HS-5 (cell line): ENCODE data around the gene AVL9.
"Not testable (repeated sequence)": the region's sequence is repeated elsewhere in the genome, so short reads cannot be mapped to it uniquely, and the experiment has no call there.

Experiments
- DNase-seq: peaks from one replicate; pipeline ENCODE4 v3.0.0-alpha.2; 2012; ENCODE audit warnings: low read depth

AVL9 gene

DNA sequence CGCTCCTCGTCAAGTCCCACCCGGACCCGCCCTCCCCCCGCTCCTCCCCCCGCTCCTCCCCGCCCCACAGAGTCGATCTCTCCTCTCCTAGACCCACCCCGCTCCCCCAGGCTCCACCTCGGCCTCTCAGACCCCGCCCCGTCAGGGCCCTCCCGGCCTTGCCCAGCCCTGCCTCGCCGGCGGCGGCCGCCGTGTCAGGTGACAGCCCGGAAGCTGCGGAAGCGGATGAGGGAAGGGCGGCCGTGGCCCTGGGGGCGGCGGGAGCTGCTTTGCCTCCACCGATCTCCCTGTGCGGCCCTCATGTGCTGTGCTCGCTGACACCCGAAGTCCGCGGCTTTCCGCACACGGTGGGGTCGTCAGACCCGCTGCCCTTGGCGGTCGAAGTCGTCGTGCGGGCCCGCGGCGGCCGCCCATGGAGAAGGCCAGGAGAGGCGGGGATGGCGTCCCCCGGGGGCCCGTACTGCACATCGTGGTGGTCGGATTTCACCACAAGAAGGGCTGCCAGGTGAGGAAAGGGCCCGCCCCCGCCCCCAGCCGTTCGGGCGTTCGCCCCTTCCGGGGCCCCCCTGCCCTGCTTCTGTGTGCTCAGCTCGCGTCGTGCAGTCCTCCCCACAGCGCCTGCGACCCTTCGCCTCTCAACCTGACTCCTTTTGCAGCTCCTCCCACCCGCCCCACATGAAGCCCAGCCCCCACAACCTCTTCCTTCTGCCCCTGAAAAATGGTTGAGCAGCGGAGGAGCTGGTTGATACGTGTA, at the start of gene AVL9:
Gene AVL9, plus strand, starts transcription at position 192 of the 754 bp plus-strand sequence. Its CDS starts 221 bp downstream, at position 413.
- DNase-seq, result peak; percentile 71

DNA sequence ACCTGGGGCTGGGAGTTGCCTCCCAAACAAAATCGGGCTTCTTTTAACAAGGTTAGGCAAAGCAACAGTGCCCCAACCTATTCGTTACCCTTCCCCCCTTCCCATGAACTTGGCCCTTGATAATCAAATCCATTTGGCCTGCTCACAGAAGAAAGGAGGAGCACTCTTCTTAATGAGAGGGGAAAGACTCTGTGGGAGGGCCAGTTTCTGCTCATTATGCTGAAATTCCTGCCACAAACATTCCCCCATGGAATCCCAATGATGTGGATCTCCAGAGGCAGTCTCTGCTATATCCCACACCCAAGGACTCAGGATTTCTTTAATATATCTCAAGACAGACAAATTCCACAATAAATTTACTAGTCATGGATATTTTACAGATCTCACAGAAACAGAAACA, 48.1 kb upstream of the AVL9 start:
- no peak for DNase-seq

DNA sequence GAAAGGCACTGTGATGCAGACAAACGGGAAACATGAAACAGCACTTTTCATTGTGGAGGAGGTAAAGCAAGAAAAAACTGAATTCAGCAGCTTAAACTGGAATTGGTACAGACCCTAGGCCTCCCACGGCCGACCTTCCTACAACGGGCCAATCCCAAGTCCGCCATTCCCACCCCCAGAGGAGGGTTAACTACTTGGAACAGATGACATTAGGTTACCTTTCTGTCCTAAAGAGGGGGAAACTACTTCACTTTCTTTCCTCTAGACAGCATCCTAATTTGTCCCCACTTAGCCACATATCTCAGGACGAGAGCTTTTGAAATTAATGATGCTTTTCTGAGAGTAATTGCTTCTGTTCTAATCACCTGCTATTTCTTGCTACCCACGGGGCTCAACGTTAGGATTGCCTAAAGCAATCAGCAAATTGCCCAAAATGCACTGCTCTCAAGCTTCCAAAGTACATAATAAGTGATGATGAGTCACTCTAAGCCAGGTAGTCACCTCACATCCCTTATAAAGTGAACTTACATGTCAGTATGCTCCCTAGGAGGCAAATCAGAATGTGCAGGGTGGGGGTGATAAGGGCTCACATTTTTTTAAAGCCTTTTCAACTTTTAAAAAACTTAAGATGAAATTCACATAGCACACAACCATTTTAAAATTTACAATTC, 41.8 kb upstream of the AVL9 start:
- no peak for DNase-seq

GRCh38 chr7:32458025-32458424, 37.3 kb upstream of the AVL9 start:
- no peak for DNase-seq

DNA sequence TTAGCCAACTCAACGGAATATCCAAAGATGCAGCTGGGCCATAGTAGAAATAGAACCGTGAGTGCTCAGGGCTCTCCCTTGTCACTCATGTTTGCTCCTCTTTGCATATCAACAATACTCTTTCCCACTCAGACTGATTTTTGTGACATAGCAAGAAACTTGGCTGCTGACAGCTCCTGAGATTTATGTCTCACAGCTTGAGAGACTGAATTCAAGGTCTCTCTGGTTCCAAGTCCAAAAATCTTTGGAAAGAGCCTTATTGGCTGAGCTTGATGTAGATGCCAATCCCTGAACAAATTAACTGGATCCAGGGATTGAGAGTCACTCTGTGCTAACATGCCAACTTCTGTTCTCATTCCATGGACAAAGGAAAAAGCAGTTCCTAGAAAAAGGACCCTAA, 35.5 kb upstream of the AVL9 start:
- no peak for DNase-seq

GRCh38 chr7:32461484-32461883, 33.8 kb upstream of the AVL9 start:
- no peak for DNase-seq

DNA sequence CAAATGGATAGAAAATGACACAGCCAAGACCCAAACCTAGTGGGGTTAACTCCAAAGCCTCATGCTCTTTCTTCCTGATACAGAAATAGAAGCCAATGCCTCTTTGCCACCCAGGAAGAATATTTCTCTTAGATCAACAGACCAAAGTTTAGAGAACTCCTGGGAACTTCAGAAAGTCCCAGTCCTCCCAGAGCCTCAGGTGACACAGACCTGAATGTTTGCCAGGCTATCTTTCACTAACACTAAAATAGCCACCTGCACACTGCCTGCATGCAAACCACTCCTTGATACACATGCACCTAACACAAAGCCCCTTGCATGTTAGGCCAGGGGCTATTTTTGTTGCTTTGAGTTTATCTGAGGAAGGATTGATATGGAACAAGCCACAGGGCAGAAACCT, 32.8 kb upstream of the AVL9 start:
- no peak for DNase-seq

DNA sequence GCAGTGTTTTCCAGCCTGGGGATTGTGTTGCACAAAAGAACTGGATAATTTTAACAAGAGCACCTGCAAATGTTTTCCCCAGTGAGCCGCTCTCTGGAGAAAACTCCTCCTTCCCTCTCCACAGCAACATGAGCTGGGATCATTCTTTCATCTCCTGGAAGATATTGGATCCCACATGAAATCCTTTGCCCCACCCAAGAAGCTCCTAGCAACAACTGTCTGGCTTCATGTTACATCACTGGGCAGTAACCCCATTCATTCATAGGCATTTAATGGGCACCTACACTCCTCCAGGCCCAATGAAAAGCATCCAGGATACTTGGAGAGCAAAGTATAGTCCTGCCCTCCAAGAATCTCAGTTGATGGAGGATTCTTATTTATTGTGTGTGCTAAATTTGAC, 32.3 kb upstream of the AVL9 start:
- no peak for DNase-seq

DNA sequence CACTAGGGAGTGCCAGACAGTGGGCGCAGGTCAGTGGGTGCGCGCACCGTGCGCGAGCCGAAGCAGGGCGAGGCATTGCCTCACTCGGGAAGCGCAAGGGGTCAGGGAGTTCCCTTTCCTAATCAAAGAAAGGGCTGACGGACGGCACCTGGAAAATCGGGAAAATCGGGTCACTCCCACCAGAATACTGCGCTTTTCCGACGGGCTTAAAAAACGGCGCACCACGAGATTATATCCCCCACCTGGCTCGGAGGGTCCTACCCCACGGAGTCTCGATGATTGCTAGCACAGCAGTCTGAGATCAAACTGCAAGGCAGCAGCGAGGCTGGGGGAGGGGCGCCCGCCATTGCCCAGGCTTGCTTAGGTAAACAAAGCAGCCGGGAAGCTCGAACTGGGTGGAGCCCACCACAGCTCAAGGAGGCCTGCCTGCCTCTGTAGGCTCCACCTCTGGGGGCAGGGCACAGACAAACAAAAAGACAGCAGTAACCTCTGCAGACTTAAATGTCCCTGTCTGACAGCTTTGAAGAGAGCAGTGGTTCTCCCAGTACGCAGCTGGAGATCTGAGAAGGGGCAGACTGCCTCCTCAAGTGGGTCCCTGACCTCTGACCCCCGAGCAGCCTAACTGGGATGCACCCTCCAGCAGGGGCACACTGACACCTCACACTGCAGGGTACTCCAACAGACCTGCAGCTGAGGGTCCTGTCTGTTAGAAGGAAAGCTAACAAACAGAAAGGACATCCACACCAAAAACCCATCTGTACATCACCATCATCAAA, 30.5 kb upstream of the AVL9 start:
- not testable (repeated sequence) for DNase-seq

DNA sequence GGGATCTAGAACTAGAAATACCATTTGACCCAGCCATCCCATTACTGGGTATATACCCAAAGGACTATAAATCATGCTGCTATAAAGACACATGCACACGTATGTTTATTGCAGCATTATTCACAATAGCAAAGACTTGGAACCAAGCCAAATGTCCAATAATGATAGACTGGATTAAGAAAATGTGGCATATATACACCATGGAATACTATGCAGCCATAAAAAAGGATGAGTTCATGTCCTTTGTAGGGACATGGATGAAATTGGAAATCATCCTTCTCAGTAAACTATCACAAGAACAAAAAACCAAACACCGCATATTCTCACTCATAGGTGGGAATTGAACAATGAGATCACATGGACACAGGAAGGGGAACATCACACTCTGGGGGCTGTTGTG, 25.3 kb upstream of the AVL9 start:
- not testable (repeated sequence) for DNase-seq

DNA sequence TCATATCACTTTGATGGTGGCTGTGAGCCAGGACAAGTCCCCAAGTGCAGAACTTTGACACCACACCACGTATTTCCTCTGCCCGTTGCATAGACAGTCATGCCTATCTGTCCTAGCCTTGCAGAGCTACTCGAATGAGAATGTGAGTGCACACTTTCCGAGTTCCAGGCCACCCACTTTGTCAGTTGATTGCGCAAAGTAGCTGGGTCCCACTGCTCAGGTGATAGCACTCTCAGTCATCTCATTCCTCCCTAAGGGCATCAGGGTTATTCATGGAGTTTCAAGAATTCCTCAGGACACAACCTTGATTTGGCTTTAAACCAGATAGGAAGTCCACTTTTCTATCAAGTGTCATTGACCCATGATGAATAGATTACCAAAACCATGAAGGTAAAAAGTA, 24.4 kb upstream of the AVL9 start:
- DNase-seq, result no peak

DNA sequence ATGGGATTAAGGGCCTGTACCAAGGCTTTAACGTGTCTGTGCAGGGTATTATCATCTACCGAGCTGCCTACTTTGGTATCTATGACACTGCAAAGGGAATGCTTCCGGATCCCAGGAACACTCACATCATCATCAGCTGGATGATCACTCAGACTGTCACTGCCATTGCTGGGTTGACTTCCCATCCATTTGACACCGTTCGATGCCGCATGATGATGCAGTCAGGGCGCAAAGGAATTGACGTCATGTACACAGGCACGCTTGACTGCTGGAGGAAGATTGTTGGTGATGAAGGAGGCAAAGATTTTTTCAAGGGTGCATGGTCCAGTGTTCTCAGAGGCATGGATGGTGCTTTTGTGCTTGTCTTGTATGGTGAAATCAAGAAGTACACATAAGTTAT, 23.3 kb upstream of the AVL9 start:
- DNase-seq, result no peak

- no peak for DNase-seq
Observed at GRCh38 chr7:32474008-32474407, 21.3 kb upstream of the AVL9 start.

DNA sequence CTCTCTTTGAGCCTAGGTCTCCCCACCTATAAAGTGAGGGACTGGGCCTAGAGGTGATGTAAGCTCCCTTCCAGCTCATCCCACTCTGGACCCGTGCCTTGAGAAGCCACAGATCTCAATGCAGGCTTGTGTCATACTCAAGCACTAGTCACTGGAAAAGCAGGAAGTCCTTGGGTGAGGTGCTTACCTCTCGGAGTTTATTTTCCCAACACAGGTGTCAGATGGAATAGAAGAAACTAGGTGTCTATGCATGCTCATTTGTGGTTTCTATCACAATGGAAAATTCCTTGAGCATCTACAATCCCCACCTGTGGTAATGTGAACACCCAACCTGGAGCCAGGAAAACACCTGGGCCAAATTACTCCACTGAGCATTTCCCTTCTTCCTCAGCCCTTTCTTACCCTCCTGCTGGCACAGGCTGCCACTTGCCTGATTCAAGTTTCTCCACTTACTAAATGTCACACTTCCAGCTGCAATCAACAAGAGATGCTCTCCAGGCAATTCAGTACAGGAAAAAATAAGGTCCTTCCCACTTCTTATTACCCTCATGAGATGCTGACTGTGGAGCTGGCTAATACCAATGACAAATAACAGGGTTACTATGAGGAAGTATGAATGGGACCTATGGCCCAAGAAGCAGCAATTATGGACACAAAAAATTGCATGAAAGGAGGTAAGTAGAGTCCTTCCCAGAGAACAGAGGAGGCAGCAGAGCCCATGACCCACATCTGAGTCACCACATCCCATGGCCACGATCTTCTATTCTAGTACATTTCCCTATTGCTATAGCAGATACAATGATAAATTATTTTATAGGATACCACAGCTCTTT, 18.3 kb upstream of the AVL9 start:
- no peak for DNase-seq

GRCh38 chr7:32477649-32477980, 17.7 kb upstream of the AVL9 start:
- DNase-seq, result no peak

DNA sequence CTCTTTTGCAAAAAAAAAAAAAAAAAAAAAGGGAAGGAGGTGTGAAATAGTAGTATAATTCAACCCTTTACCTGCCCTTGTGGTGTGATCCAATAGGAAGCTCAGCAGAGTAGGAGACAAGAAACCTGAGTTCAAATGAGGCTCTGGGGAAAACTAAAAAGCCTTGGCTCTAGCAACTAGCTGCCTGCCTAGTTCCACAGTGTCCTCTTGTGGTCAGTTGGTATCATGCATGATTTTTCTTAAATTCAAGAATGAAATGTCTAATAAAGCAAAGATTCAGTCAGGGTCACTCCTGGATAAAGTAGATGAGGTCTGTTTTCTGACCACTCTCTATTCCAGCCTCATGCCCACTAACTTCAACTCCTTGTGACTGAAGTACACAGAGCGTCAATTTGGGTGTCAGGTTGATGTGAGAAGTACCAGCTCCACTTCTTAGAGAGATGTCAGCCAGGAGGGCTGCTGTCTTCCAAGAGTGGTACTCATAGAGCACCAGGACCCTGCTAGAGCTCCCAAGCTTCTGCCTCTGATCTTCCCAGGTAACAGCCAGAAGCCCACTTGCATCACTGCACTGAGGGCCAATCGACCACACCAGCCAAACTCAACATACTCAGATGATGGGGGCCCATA, 15.6 kb upstream of the AVL9 start:
- DNase-seq, result no peak

DNA sequence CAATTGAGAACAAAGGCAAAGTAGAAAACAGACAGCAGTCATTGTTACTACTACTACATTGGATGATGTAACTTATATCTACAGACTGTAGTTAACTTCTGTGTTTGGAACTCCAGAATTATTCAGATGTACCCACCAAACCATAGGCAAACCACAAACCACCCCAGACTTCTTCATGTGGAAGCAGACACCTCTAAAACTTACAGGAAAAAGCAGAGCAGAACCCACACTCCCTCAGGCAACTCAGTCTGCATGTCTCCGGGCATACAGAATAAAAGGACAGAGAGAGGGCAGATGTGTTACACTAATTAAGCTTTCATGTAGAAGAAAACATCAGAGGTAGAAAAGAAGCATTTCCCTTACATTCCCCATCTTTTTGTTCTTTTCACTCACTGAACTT, 14.1 kb upstream of the AVL9 start:
- DNase-seq, result no peak

DNA sequence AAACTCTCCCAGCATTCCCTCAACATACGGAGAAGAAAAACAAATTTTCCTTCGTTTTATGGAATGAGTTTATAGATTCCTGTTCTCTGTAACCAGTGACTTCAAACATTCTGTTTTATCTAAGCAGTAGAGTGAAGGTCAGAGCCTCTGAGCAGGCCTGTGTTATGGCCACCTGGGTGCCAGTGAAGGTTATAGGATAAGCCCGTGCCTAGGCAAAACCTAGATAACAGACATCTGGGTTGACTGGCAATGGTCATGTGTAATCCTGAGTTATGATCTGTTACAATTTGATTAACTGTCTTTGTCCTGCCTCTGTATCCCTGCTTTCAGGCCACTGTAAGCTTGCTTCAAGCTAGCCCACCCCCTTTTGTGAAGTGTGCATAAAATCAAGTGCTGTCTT, 13.4 kb upstream of the AVL9 start:
- no peak for DNase-seq

DNA sequence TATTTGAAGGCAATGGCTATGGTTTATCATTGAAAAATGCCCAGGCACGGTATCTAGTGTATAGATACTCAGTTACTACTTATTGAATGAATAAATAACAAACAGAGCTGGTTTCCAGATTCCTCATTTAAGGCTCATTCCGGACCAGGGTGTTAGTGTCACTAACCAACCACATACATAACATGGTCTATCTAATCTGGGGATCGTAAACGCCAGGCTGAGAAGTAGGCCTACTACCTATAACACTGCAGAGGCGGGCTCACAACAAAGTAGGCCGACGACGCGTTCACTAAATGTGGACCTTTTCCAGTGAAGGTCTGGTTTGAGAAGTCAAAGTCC, 5.5 kb upstream of the AVL9 start:
- DNase-seq, result no peak

- DNase-seq, result peak; percentile 89
Observed at GRCh38 chr7:32490127-32490796, 5.0 kb upstream of the AVL9 start, which contains the start of gene LSM5. LSM5 (minus strand) TSS chr7:32490380; CDS start chr7:32490365, 15 bp downstream.

DNA sequence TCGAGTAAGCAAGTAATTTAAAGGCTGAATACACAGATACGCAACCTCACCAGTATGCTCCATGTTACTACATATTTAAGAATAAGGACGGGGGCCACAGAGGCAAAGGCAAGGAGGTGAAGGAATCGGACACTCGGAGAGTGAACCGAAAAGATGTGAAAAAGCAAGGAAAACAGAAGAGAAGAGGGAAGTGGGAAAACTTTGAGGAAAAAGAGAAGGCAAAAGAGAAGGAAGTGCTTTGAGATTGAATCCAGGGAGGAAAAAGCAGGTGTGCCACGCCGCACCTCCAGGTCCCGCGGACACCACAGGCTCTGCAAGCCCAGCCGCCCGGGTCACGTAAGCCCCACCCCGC, 367 bp upstream of the AVL9 start:
- DNase-seq, result peak; percentile 41
